H9 (cell line): ENCODE results near the gene CD300A. TPM values are rescaled to one million over a fixed set of nuclear protein-coding genes. Genes with fewer than 3 reads are reported as not detected.

Experiments
- DNase-seq: peaks from one replicate; pipeline ENCODE4 v3.0.0-alpha.2; 2017
- H2AFZ ChIP-seq: one replicate; pipeline ENCODE4 v1.6.1; 2013; ENCODE audit warnings: mild to moderate bottlenecking, low read length, control low read depth, moderate library complexity
- H2AK5ac ChIP-seq: 2 replicates; pipeline ENCODE4 v1.6.1; 2013; ENCODE audit warnings: low read length, control low read depth, mixed read lengths; ENCODE audit not compliant: insufficient read length
- H2BK120ac ChIP-seq: one replicate; pipeline ENCODE4 v1.6.1; 2013; ENCODE audit warnings: low read depth, mild to moderate bottlenecking, low read length, control low read depth, inconsistent platforms; ENCODE audit not compliant: poor library complexity, severe bottlenecking
- H2BK12ac ChIP-seq: 2 replicates; pipeline ENCODE4 v1.6.1; 2013; ENCODE audit warnings: low read length, control low read depth, mixed read lengths, low read depth; ENCODE audit not compliant: insufficient read length
- H2BK15ac ChIP-seq: 2 replicates; pipeline ENCODE4 v1.6.1; 2013; ENCODE audit warnings: low read depth, low read length, control low read depth
- H2BK20ac ChIP-seq: one replicate; pipeline ENCODE4 v1.6.1; 2013; ENCODE audit warnings: low read depth, mild to moderate bottlenecking, low read length, control low read depth, inconsistent platforms; ENCODE audit not compliant: poor library complexity, severe bottlenecking
- H2BK5ac ChIP-seq: 2 replicates; pipeline ENCODE4 v1.6.1; 2013; ENCODE audit warnings: low read length, control low read depth, mixed read lengths; ENCODE audit not compliant: insufficient read length
- H3K14ac ChIP-seq: 2 replicates; pipeline ENCODE4 v1.6.1; 2013; ENCODE audit warnings: low read length, control low read depth; ENCODE audit not compliant: insufficient read depth
- H3K18ac ChIP-seq: 2 replicates; pipeline ENCODE4 v1.6.1; 2013; ENCODE audit warnings: low read depth, mild to moderate bottlenecking, mixed read lengths, low read length, control low read depth; ENCODE audit not compliant: insufficient read length
- H3K23ac ChIP-seq: 2 replicates; pipeline ENCODE4 v1.6.1; 2013; ENCODE audit warnings: low read length, control low read depth, mixed read lengths, low read depth; ENCODE audit not compliant: insufficient read length
- H3K23me2 ChIP-seq: 2 replicates; pipeline ENCODE4 v1.6.1; 2013; ENCODE audit warnings: low read depth, mild to moderate bottlenecking, mixed read lengths, low read length, control low read depth; ENCODE audit not compliant: insufficient read length, poor library complexity, severe bottlenecking
- H3K27ac ChIP-seq: 2 replicates; pipeline ENCODE4 v1.5.1; 2013; ENCODE audit warnings: low read length, control low read depth, mixed read lengths, low read depth; ENCODE audit not compliant: insufficient read length
- H3K27me3 ChIP-seq: 2 replicates; pipeline ENCODE4 v1.6.1; 2013; ENCODE audit warnings: low read length, control low read depth, inconsistent platforms; ENCODE audit not compliant: insufficient read depth
- H3K4ac ChIP-seq: 2 replicates; pipeline ENCODE4 v1.6.1; 2013; ENCODE audit warnings: low read depth, mild to moderate bottlenecking, control low read depth, inconsistent platforms, low read length, moderate library complexity
- H3K4me1 ChIP-seq: 2 replicates; pipeline ENCODE4 v1.6.1; 2013; ENCODE audit warnings: low read length, control low read depth, inconsistent platforms; ENCODE audit not compliant: insufficient read depth
- H3K4me2 ChIP-seq: 2 replicates; pipeline ENCODE4 v1.6.1; 2013; ENCODE audit warnings: low read length, control low read depth, mixed read lengths; ENCODE audit not compliant: insufficient read length, insufficient read depth
- H3K56ac ChIP-seq: 2 replicates; pipeline ENCODE4 v1.6.1; 2013; ENCODE audit warnings: low read depth, mild to moderate bottlenecking, mixed read lengths, low read length, control low read depth; ENCODE audit not compliant: insufficient read length
- H3K79me1 ChIP-seq: 2 replicates; pipeline ENCODE4 v1.6.1; 2013; ENCODE audit warnings: low read depth, mild to moderate bottlenecking, moderate library complexity, low read length, control low read depth, inconsistent platforms; ENCODE audit not compliant: insufficient read depth, poor library complexity, severe bottlenecking
- H3K79me2 ChIP-seq: 2 replicates; pipeline ENCODE4 v1.6.1; 2013; ENCODE audit warnings: low read length, control low read depth, inconsistent platforms; ENCODE audit not compliant: insufficient read depth
- H3K9ac ChIP-seq: 2 replicates; pipeline ENCODE4 v1.6.1; 2013; ENCODE audit warnings: low read length, control low read depth, mixed read lengths; ENCODE audit not compliant: insufficient read length; ENCODE audit errors: extremely low read depth
- H3K9me3 ChIP-seq: one replicate; pipeline ENCODE4 v1.6.1; 2013; ENCODE audit warnings: low read depth, low read length, inconsistent platforms; ENCODE audit not compliant: control insufficient read depth
- H3T11ph ChIP-seq: one replicate; pipeline ENCODE4 v1.6.1; 2013; ENCODE audit warnings: mild to moderate bottlenecking, low read length, control low read depth, inconsistent platforms
- H4K20me1 ChIP-seq: one replicate; pipeline ENCODE4 v1.6.1; 2013; ENCODE audit not compliant: control insufficient read depth, insufficient read length, insufficient read depth
- H4K5ac ChIP-seq: 2 replicates; pipeline ENCODE4 v1.6.1; 2013; ENCODE audit warnings: low read depth, mild to moderate bottlenecking, mixed read lengths, low read length, control low read depth; ENCODE audit not compliant: insufficient read length
- H4K8ac ChIP-seq: replicated peaks from 2 replicates; pipeline ENCODE4 v1.6.1; 2013; ENCODE audit warnings: low read length, control low read depth, mixed read lengths, low read depth; ENCODE audit not compliant: insufficient read length
- H4K91ac ChIP-seq: 2 replicates; pipeline ENCODE4 v1.6.1; 2013; ENCODE audit warnings: low read depth, mild to moderate bottlenecking, moderate library complexity, mixed read lengths, low read length, control low read depth; ENCODE audit not compliant: insufficient read length
- H3K27ac Mint-ChIP-seq, 3 experiments: 2 replicates in 2 of 3; 3 replicates in 1 of 3; pipeline ENCODE4 v1.8.0; 2020 to 2021; ENCODE audit warnings: mixed read lengths in 3 of 3, mild to moderate bottlenecking in 1 of 3, moderate library complexity in 1 of 3
- H3K27me3 Mint-ChIP-seq: 2 replicates; pipeline ENCODE4 v1.8.0; 2021; ENCODE audit warnings: low read depth, mild to moderate bottlenecking, moderate library complexity, mixed read lengths
- H3K36me3 Mint-ChIP-seq, 3 experiments: 2 replicates in 2 of 3; 3 replicates in 1 of 3; pipeline ENCODE4 v1.8.0; 2020 to 2021; ENCODE audit warnings: low read depth in 3 of 3, mixed read lengths in 3 of 3; ENCODE audit not compliant: insufficient read depth in 1 of 3
- H3K4me1 Mint-ChIP-seq, 2 experiments: 2 replicates each; pipeline ENCODE4 v1.8.0; 2020; ENCODE audit warnings: mixed read lengths in 2 of 2
- H3K4me3 Mint-ChIP-seq, 2 experiments: 2 replicates in 1 of 2; 3 replicates in 1 of 2; pipeline ENCODE4 v1.8.0; 2020 to 2021; ENCODE audit warnings: mild to moderate bottlenecking in 2 of 2, mixed read lengths in 2 of 2, moderate library complexity in 1 of 2
- H3K9me3 Mint-ChIP-seq, 2 experiments: 2 replicates in 1 of 2; 3 replicates in 1 of 2; pipeline ENCODE4 v1.8.0; 2020; ENCODE audit warnings: mild to moderate bottlenecking in 2 of 2, mixed read lengths in 2 of 2, moderate library complexity in 1 of 2
- CTCF ChIP-seq: fragments of 200-600 bp; sonication (generic); conservative IDR thresholded peaks from 3 replicates; pipeline ENCODE4 v1.8.0; 2021; ENCODE audit warnings: antibody characterized with exemption, mild to moderate bottlenecking
- WGBS: extraction: QIAGEN DNeasy Blood & Tissue Kit; methylation state at CpG from one replicate; pipeline ENCODE4 v1.1.7; 2013; ENCODE audit warnings: missing lambda C conversion rate, low lambda C conversion rate, mixed read lengths; ENCODE audit not compliant: insufficient read length; ENCODE audit errors: extremely low coverage; 5-methylcytosine and 5-hydroxymethylcytosine counted together
- total RNA-seq: library from RNA; stranded (reverse); gene quantifications from 2 replicates; pipeline ENCODE4 v1.2.1, GENCODE V29; 2021

The CD300A gene
- total RNA-seq, 1 experiment from 2014 or later = not detected

GRCh38 chr17:74481621-74482020 is 15.2 kb downstream of the CD300A start:
- Mint-ChIP-seq H3K36me3 (no peaks in the 10 kb centered on the region), H3K9me3 (peaks cover under 1 to 4% of the 10 kb centered on the region in 2 experiments; a peak in 3 of 5 replicates), H3K27ac (no peak overlapping the region), H3K27me3 (peaks cover 54% of the 10 kb centered on the region), H3K4me1 (no peaks in the 10 kb centered on the region), H3K4me3 (no peak overlapping the region)
- Histone ChIP-seq H3K27ac (no peak overlapping the region), H3K23me2 (no peaks in the 10 kb centered on the region), H3K4ac (no peak overlapping the region), H2AK5ac (no peak overlapping the region), H4K91ac (no peak overlapping the region), H4K5ac (no peak overlapping the region), H3K9ac (no peak overlapping the region), H3K4me2 (no peak overlapping the region), H2BK5ac (no peak overlapping the region), H3K18ac (no peak overlapping the region), H3K14ac (no peak overlapping the region), H2BK15ac (no peak overlapping the region), H3K79me1 (no peaks in the 10 kb centered on the region), H3T11ph (no peak overlapping the region), H3K23ac (no peak overlapping the region), H3K4me1 (no peaks in the 10 kb centered on the region), H3K27me3 (no peaks in the 10 kb centered on the region), H2BK12ac (no peak overlapping the region), H3K9me3 (no peaks in the 10 kb centered on the region), H2AFZ (no peak overlapping the region), H4K8ac (no peak overlapping the region), H2BK120ac (no peak overlapping the region), H3K56ac (no peak overlapping the region), H4K20me1 (no peaks in the 10 kb centered on the region), H3K79me2 (no peaks in the 10 kb centered on the region), H2BK20ac (no peak overlapping the region)
- WGBS = no CpG with 5 or more reads among the region's 7 CpGs
- TF ChIP-seq CTCF = no peak
- no peak for DNase-seq
